ENCODE data around the gene NRCAM. TPM values are rescaled to one million over a fixed set of nuclear protein-coding genes. Genes with fewer than 3 reads are reported as not detected.

The NRCAM gene
- total and polyA plus RNA-seq, 2 of the 8 experiments (the other 6 are each of a cell fraction or from before 2014, with no cell fraction given), result 2.7 to 3.8 TPM

- Histone ChIP-seq H3K79me2 (ENCODE audit: control insufficient read depth in 1 of 2, insufficient read depth in 2 of 2, low read length in 2 of 2) (no peaks in the 10 kb centered on the region), H2AK5ac (ENCODE audit: low read depth, low read length) (no peak within 1 kb of the TSS), H3K27ac (ENCODE audit: low read depth, low read length) (no peak within 1 kb of the TSS), H2AFZ (ENCODE audit: low read length) (no peak within 1 kb of the TSS), H3K56ac (replicated peaks; ENCODE audit: insufficient read length, low read depth, low read length) (no peak within 1 kb of the TSS), H3K27me3 (replicated peaks in 1 of 4; ENCODE audit: control insufficient read depth in 3 of 4, extremely low read depth in 1 of 4, insufficient read depth in 3 of 4, low read length in 3 of 4) (no peaks in the 10 kb centered on the region), H2BK20ac (ENCODE audit: low read length) (no peak within 1 kb of the TSS), H4K5ac (ENCODE audit: insufficient read length, low read depth, low read length) (no peak within 1 kb of the TSS), H3K4me3 (ENCODE audit: extremely low read depth in 1 of 4, insufficient read depth in 2 of 4, low read depth in 3 of 4, low read length in 4 of 4) (no peak within 1 kb of the TSS), H3K14ac (ENCODE audit: insufficient read length) (no peak within 1 kb of the TSS), H4K8ac (ENCODE audit: extremely low read depth, insufficient read depth, low read length) (no peak within 1 kb of the TSS), H3K23me2 (ENCODE audit: low read depth, low read length) (no peaks in the 10 kb centered on the region), H2BK120ac (replicated peaks; ENCODE audit: low read depth, low read length) (no peak within 1 kb of the TSS), H3K23ac (ENCODE audit: insufficient read length) (no peak within 1 kb of the TSS), H2BK15ac (ENCODE audit: low read length) (no peak within 1 kb of the TSS), H3K4me2 (ENCODE audit: insufficient read depth in 1 of 2, low read depth in 2 of 2, low read length in 2 of 2) (no peak within 1 kb of the TSS), H2BK12ac (ENCODE audit: low read depth, low read length) (no peak within 1 kb of the TSS), H3K79me1 (ENCODE audit: low read depth, low read length) (no peaks in the 10 kb centered on the region), H4K20me1 (replicated peaks in 1 of 2; ENCODE audit: control insufficient read depth in 1 of 2, insufficient read depth in 2 of 2, low read length in 2 of 2) (no peaks in the 10 kb centered on the region), H3K18ac (ENCODE audit: extremely low read depth, low read length) (no peak within 1 kb of the TSS), H3K9me3 (ENCODE audit: insufficient read depth in 2 of 2, low read depth in 1 of 2, low read length in 1 of 2) (no peaks in the 10 kb centered on the region), H3K36me3 (ENCODE audit: control insufficient read depth in 2 of 4, insufficient read depth in 4 of 4, low read length in 3 of 4) (no peaks in the 10 kb centered on the region), H3K4ac (replicated peaks; ENCODE audit: insufficient read length, low read depth, low read length) (no peak within 1 kb of the TSS), H4K91ac (replicated peaks; ENCODE audit: insufficient read length, low read length) (no peak within 1 kb of the TSS), H3K9ac (replicated peaks in 1 of 4; ENCODE audit: extremely low read depth in 1 of 4, low read depth in 3 of 4, low read length in 3 of 4) (no peak within 1 kb of the TSS), H2BK5ac (ENCODE audit: low read depth, low read length) (no peak within 1 kb of the TSS), H3K4me1 (replicated peaks in 1 of 4; ENCODE audit: control insufficient read depth in 3 of 4, insufficient read depth in 4 of 4, low read length in 3 of 4) (peaks cover 0 to 6% (median 1%) of the 10 kb centered on the region in 4 experiments; a peak in 1 of 7 replicates)
- WGBS, 2 experiments (ENCODE audit: extremely low coverage in 1 of 2, insufficient coverage in 1 of 2, insufficient read length in 1 of 2, insufficient replicate concordance in 2 of 2, low coverage in 1 of 2, low lambda C conversion rate in 2 of 2, missing lambda C conversion rate in 1 of 2), result 91% methylated on average over 3 of the region's 3 CpGs; no CpG with 5 or more reads in 1 of the 2 experiments
- ChIA-PET POLR2A (ENCODE audit: partially characterized antibody) (interaction anchor here (1.2 kb wide), 1 partner anchor 11 kb away, joined by 4 read pairs; no protein-coding TSS in a partner anchor), CTCF (ENCODE audit: partially characterized antibody) (interaction anchor here (0.6 to 9.3 kb wide), 5 partner anchors 10 to 53 kb away, joined by 3 to 64 read pairs (median 4); no protein-coding TSS in a partner anchor)
- FAIRE-seq (no peak), DNase-seq (ENCODE audit: low read depth in 1 of 2, low spot score in 2 of 2) (no peak)
- TF ChIP-seq SIN3A (conservative IDR thresholded peaks at IDR 0.05 in 1 of 2, IDR thresholded peaks at IDR 0.05 in 1 of 2; ENCODE audit: low read depth in 1 of 2, low read length in 2 of 2), result no peak
- no peak for TF ChIP-seq YY1 (IDR thresholded peaks at IDR 0.05; ENCODE audit: low read depth, low read length)
These were observed 326.0 kb downstream of the NRCAM start, which contains the start of gene LAMB4 for GRCh38 chr7:108130261-108130660. TSS of gene LAMB4 (minus strand) at chr7:108130361. CDS start at chr7:108123164, 7,197 bp downstream.

Measured in H1 (cell line).